H9 (cell line): ENCODE measurements around the gene IGF1R. TPM values are rescaled to one million over a fixed set of nuclear protein-coding genes. Genes with fewer than 3 reads are reported as not detected.

Experiments
- DNase-seq: peaks from one replicate; pipeline ENCODE4 v3.0.0-alpha.2; 2017
- H2AFZ ChIP-seq: one replicate; pipeline ENCODE4 v1.6.1; 2013; ENCODE audit warnings: mild to moderate bottlenecking, low read length, control low read depth, moderate library complexity
- H2AK5ac ChIP-seq: 2 replicates; pipeline ENCODE4 v1.6.1; 2013; ENCODE audit warnings: low read length, control low read depth, mixed read lengths; ENCODE audit not compliant: insufficient read length
- H2BK120ac ChIP-seq: one replicate; pipeline ENCODE4 v1.6.1; 2013; ENCODE audit warnings: low read depth, mild to moderate bottlenecking, low read length, control low read depth, inconsistent platforms; ENCODE audit not compliant: poor library complexity, severe bottlenecking
- H2BK12ac ChIP-seq: 2 replicates; pipeline ENCODE4 v1.6.1; 2013; ENCODE audit warnings: low read length, control low read depth, mixed read lengths, low read depth; ENCODE audit not compliant: insufficient read length
- H2BK15ac ChIP-seq: 2 replicates; pipeline ENCODE4 v1.6.1; 2013; ENCODE audit warnings: low read depth, low read length, control low read depth
- H2BK20ac ChIP-seq: one replicate; pipeline ENCODE4 v1.6.1; 2013; ENCODE audit warnings: low read depth, mild to moderate bottlenecking, low read length, control low read depth, inconsistent platforms; ENCODE audit not compliant: poor library complexity, severe bottlenecking
- H2BK5ac ChIP-seq: 2 replicates; pipeline ENCODE4 v1.6.1; 2013; ENCODE audit warnings: low read length, control low read depth, mixed read lengths; ENCODE audit not compliant: insufficient read length
- H3K14ac ChIP-seq: 2 replicates; pipeline ENCODE4 v1.6.1; 2013; ENCODE audit warnings: low read length, control low read depth; ENCODE audit not compliant: insufficient read depth
- H3K18ac ChIP-seq: 2 replicates; pipeline ENCODE4 v1.6.1; 2013; ENCODE audit warnings: low read depth, mild to moderate bottlenecking, mixed read lengths, low read length, control low read depth; ENCODE audit not compliant: insufficient read length
- H3K23ac ChIP-seq: 2 replicates; pipeline ENCODE4 v1.6.1; 2013; ENCODE audit warnings: low read length, control low read depth, mixed read lengths, low read depth; ENCODE audit not compliant: insufficient read length
- H3K23me2 ChIP-seq: 2 replicates; pipeline ENCODE4 v1.6.1; 2013; ENCODE audit warnings: low read depth, mild to moderate bottlenecking, mixed read lengths, low read length, control low read depth; ENCODE audit not compliant: insufficient read length, poor library complexity, severe bottlenecking
- H3K27ac ChIP-seq: 2 replicates; pipeline ENCODE4 v1.5.1; 2013; ENCODE audit warnings: low read length, control low read depth, mixed read lengths, low read depth; ENCODE audit not compliant: insufficient read length
- H3K27me3 ChIP-seq: 2 replicates; pipeline ENCODE4 v1.6.1; 2013; ENCODE audit warnings: low read length, control low read depth, inconsistent platforms; ENCODE audit not compliant: insufficient read depth
- H3K4ac ChIP-seq: 2 replicates; pipeline ENCODE4 v1.6.1; 2013; ENCODE audit warnings: low read depth, mild to moderate bottlenecking, control low read depth, inconsistent platforms, low read length, moderate library complexity
- H3K4me1 ChIP-seq: 2 replicates; pipeline ENCODE4 v1.6.1; 2013; ENCODE audit warnings: low read length, control low read depth, inconsistent platforms; ENCODE audit not compliant: insufficient read depth
- H3K4me2 ChIP-seq: 2 replicates; pipeline ENCODE4 v1.6.1; 2013; ENCODE audit warnings: low read length, control low read depth, mixed read lengths; ENCODE audit not compliant: insufficient read length, insufficient read depth
- H3K56ac ChIP-seq: 2 replicates; pipeline ENCODE4 v1.6.1; 2013; ENCODE audit warnings: low read depth, mild to moderate bottlenecking, mixed read lengths, low read length, control low read depth; ENCODE audit not compliant: insufficient read length
- H3K79me1 ChIP-seq: 2 replicates; pipeline ENCODE4 v1.6.1; 2013; ENCODE audit warnings: low read depth, mild to moderate bottlenecking, moderate library complexity, low read length, control low read depth, inconsistent platforms; ENCODE audit not compliant: insufficient read depth, poor library complexity, severe bottlenecking
- H3K79me2 ChIP-seq: 2 replicates; pipeline ENCODE4 v1.6.1; 2013; ENCODE audit warnings: low read length, control low read depth, inconsistent platforms; ENCODE audit not compliant: insufficient read depth
- H3K9ac ChIP-seq: 2 replicates; pipeline ENCODE4 v1.6.1; 2013; ENCODE audit warnings: low read length, control low read depth, mixed read lengths; ENCODE audit not compliant: insufficient read length; ENCODE audit errors: extremely low read depth
- H3K9me3 ChIP-seq: one replicate; pipeline ENCODE4 v1.6.1; 2013; ENCODE audit warnings: low read depth, low read length, inconsistent platforms; ENCODE audit not compliant: control insufficient read depth
- H3T11ph ChIP-seq: one replicate; pipeline ENCODE4 v1.6.1; 2013; ENCODE audit warnings: mild to moderate bottlenecking, low read length, control low read depth, inconsistent platforms
- H4K20me1 ChIP-seq: one replicate; pipeline ENCODE4 v1.6.1; 2013; ENCODE audit not compliant: control insufficient read depth, insufficient read length, insufficient read depth
- H4K5ac ChIP-seq: 2 replicates; pipeline ENCODE4 v1.6.1; 2013; ENCODE audit warnings: low read depth, mild to moderate bottlenecking, mixed read lengths, low read length, control low read depth; ENCODE audit not compliant: insufficient read length
- H4K8ac ChIP-seq: replicated peaks from 2 replicates; pipeline ENCODE4 v1.6.1; 2013; ENCODE audit warnings: low read length, control low read depth, mixed read lengths, low read depth; ENCODE audit not compliant: insufficient read length
- H4K91ac ChIP-seq: 2 replicates; pipeline ENCODE4 v1.6.1; 2013; ENCODE audit warnings: low read depth, mild to moderate bottlenecking, moderate library complexity, mixed read lengths, low read length, control low read depth; ENCODE audit not compliant: insufficient read length
- H3K27ac Mint-ChIP-seq, 3 experiments: 2 replicates in 2 of 3; 3 replicates in 1 of 3; pipeline ENCODE4 v1.8.0; 2020 to 2021; ENCODE audit warnings: mixed read lengths in 3 of 3, mild to moderate bottlenecking in 1 of 3, moderate library complexity in 1 of 3
- H3K27me3 Mint-ChIP-seq: 2 replicates; pipeline ENCODE4 v1.8.0; 2021; ENCODE audit warnings: low read depth, mild to moderate bottlenecking, moderate library complexity, mixed read lengths
- H3K36me3 Mint-ChIP-seq, 3 experiments: 2 replicates in 2 of 3; 3 replicates in 1 of 3; pipeline ENCODE4 v1.8.0; 2020 to 2021; ENCODE audit warnings: low read depth in 3 of 3, mixed read lengths in 3 of 3; ENCODE audit not compliant: insufficient read depth in 1 of 3
- H3K4me1 Mint-ChIP-seq, 2 experiments: 2 replicates each; pipeline ENCODE4 v1.8.0; 2020; ENCODE audit warnings: mixed read lengths in 2 of 2
- H3K4me3 Mint-ChIP-seq, 2 experiments: 2 replicates in 1 of 2; 3 replicates in 1 of 2; pipeline ENCODE4 v1.8.0; 2020 to 2021; ENCODE audit warnings: mild to moderate bottlenecking in 2 of 2, mixed read lengths in 2 of 2, moderate library complexity in 1 of 2
- H3K9me3 Mint-ChIP-seq, 2 experiments: 2 replicates in 1 of 2; 3 replicates in 1 of 2; pipeline ENCODE4 v1.8.0; 2020; ENCODE audit warnings: mild to moderate bottlenecking in 2 of 2, mixed read lengths in 2 of 2, moderate library complexity in 1 of 2
- WGBS: extraction: QIAGEN DNeasy Blood & Tissue Kit; methylation state at CpG from one replicate; pipeline ENCODE4 v1.1.7; 2013; ENCODE audit warnings: missing lambda C conversion rate, low lambda C conversion rate, mixed read lengths; ENCODE audit not compliant: insufficient read length; ENCODE audit errors: extremely low coverage; 5-methylcytosine and 5-hydroxymethylcytosine counted together
- total RNA-seq: library from RNA; stranded (reverse); gene quantifications from 2 replicates; pipeline ENCODE4 v1.2.1, GENCODE V29; 2021
- TF ChIP-seq, protein P1 (sequence below): fragments of 200-600 bp; sonication (generic); conservative IDR thresholded peaks from 3 replicates; pipeline ENCODE4 v1.8.0; 2021; ENCODE audit warnings: antibody characterized with exemption, mild to moderate bottlenecking

The IGF1R gene
- total RNA-seq, 1 experiment from 2014 or later: 70.0 TPM

DNA sequence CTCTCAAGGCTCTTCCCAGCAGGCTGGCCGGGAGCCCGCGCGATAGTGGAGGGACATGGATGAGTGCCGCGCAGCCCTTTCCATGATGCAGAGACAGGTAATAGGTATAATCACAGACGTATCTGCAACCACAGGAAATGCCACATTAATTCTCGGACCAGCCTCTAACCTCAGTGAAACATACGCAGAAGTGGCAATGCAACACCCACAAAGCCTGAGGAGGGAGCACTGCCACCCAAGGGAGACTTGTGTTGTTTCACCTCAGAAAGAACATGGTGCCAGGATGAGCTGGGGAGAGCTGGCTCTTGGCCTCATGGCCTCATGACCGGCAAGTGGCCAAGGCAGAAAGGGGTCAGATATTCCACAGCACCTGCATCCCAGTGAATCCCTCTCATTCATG, 320.2 kb downstream of the IGF1R start:
- Mint-ChIP-seq H3K4me1 (no peaks in the 10 kb centered on the region; a peak in 1 of 4 replicates), H3K4me3 (no peak overlapping the region), H3K36me3 (no peaks in the 10 kb centered on the region), H3K27ac (peak overlapping the region in 1 of 3 experiments; percentile 68; a peak in 1 of 7 replicates), H3K27me3 (no peaks in the 10 kb centered on the region; the same call in 1 of the 2 replicates), H3K9me3 (no peaks in the 10 kb centered on the region)
- no peak overlapping the region for H2BK120ac ChIP-seq
- H3K79me1 ChIP-seq: no peaks in the 10 kb centered on the region
- no peak overlapping the region for H3K18ac ChIP-seq
- DNase-seq: no peak
- H3K4ac ChIP-seq: no peak overlapping the region
- H3K9me3 ChIP-seq: no peaks in the 10 kb centered on the region
- H3K23me2 ChIP-seq: no peaks in the 10 kb centered on the region
- H4K8ac ChIP-seq: no peak overlapping the region
- no peak overlapping the region for H3K23ac ChIP-seq
- H2BK12ac ChIP-seq: no peak overlapping the region
- no peak overlapping the region for H3K56ac ChIP-seq
- H3K27ac ChIP-seq: no peak overlapping the region
- no peak overlapping the region for H3K4me2 ChIP-seq
- no peak overlapping the region for H3K9ac ChIP-seq
- no peak overlapping the region for H2AK5ac ChIP-seq
- WGBS: no CpG with 5 or more reads among the region's 10 CpGs
- H2BK20ac ChIP-seq: no peak overlapping the region
- H4K91ac ChIP-seq: no peak overlapping the region
- H3T11ph ChIP-seq: no peak overlapping the region
- H3K4me1 ChIP-seq: no peaks in the 10 kb centered on the region
- no peak overlapping the region for H4K5ac ChIP-seq
- H3K27me3 ChIP-seq: no peaks in the 10 kb centered on the region; the same call in 1 of the 2 replicates
- H2BK5ac ChIP-seq: no peak overlapping the region
- no peaks in the 10 kb centered on the region for H3K79me2 ChIP-seq
- no peak overlapping the region for H3K14ac ChIP-seq
- no peak overlapping the region for H2AFZ ChIP-seq
- TF ChIP-seq, protein P1, sequence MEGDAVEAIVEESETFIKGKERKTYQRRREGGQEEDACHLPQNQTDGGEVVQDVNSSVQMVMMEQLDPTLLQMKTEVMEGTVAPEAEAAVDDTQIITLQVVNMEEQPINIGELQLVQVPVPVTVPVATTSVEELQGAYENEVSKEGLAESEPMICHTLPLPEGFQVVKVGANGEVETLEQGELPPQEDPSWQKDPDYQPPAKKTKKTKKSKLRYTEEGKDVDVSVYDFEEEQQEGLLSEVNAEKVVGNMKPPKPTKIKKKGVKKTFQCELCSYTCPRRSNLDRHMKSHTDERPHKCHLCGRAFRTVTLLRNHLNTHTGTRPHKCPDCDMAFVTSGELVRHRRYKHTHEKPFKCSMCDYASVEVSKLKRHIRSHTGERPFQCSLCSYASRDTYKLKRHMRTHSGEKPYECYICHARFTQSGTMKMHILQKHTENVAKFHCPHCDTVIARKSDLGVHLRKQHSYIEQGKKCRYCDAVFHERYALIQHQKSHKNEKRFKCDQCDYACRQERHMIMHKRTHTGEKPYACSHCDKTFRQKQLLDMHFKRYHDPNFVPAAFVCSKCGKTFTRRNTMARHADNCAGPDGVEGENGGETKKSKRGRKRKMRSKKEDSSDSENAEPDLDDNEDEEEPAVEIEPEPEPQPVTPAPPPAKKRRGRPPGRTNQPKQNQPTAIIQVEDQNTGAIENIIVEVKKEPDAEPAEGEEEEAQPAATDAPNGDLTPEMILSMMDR: no peak
- no peak overlapping the region for H2BK15ac ChIP-seq
- H4K20me1 ChIP-seq: no peaks in the 10 kb centered on the region
